HG02943 (cell line): ENCODE measurements around the gene PLEKHA6.

ENCODE experiments used
- ATAC-seq: cut with Tn5 transposase; IDR thresholded peaks from one replicate; pipeline ENCODE4 v1.9.1; 2021; ENCODE audit warnings: mild to moderate bottlenecking, low read depth, moderate library complexity; ENCODE audit not compliant: unreplicated experiment

The PLEKHA6 gene

GRCh38 chr1:204266504-204267034, 93.2 kb downstream of the PLEKHA6 start:
- ATAC-seq: no peak

GRCh38 chr1:204265665-204266064, 94.1 kb downstream of the PLEKHA6 start:
- ATAC-seq: no peak

DNA sequence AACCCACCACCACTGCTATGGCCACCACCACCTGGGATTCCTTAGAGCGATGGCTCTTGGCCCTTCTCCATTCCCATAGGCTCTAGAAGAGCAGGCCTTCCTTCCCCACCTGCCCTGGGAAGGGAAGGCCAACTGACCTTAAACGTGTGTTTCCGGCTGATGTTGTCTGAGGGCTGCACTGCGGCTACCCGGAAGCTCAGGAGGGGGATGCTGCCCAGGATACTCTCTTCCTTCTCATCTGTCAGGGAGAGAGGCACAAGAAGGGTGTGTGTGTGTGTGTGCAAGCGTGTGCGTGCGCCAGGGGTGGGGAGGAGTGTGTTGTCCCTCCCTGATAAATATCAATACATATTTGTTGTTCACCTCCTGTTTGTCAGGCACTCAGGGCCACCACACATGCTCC, 94.9 kb downstream of the PLEKHA6 start:
- no peak for ATAC-seq

GRCh38 chr1:204263254-204263910, 96.3 kb downstream of the PLEKHA6 start:
- ATAC-seq: no peak

DNA sequence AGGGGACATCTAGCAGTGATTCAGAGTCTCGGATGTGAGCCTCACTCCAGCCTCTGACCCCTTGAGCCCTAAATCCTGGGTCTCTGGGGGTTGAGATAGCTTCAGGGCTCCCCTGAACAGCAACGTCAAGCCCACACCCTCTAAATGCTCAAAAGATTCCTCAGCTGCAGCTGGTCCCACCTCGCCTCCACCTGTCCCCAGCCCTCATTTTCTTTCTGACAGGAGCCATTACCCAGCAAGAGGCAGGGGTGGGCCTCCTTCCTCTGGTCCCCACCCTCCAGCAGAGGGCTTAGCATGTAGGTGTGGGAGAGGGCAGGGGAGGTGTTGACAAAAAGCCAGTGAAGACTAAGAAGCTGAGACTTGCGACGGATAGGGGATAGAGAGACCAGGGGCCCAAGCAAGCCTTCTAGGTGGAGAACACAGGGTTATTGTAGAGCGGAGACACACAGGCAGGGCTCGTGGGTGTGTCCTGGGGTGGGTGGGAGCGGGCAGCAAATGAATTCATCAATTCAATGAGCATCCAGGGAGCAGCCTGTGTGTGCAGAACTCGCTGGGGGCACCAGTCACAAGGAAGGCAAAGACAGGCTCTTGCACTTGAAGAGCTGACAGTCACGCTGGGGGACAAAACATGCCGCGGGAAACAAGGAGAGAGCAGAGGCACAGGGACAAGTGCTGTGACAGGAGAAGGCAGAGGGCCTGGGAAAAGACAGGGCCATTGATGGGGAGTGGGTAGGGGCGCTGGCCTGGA, 97.0 kb downstream of the PLEKHA6 start:
- ATAC-seq: no peak

GRCh38 chr1:204261746-204262505, 97.8 kb downstream of the PLEKHA6 start:
- no peak for ATAC-seq

DNA sequence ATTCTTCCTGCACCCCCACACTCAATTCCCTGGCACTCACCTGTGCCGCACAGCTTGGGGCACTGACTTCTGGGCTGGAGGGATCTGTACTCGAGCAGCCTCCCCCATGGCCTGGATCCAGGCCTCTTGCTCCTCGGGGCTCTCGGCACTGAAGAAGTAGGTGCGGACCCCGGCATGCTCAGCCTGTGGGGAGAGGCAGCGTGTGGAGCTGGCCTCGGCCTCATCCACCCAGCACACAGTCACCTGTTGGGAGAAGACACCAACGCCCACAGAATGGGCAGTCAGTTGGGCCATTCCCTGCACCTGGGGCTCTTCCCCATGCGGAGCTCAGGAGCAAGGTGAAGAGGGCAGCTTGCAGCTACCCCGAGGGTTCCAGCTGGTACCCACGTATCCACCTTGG, 98.5 kb downstream of the PLEKHA6 start:
- ATAC-seq: no peak

GRCh38 chr1:204260601-204261197, 99.0 kb downstream of the PLEKHA6 start:
- ATAC-seq: no peak

GRCh38 chr1:204259782-204260181, 99.9 kb downstream of the PLEKHA6 start:
- no peak for ATAC-seq

- no peak for ATAC-seq
These were observed 100.5 kb downstream of the PLEKHA6 start for GRCh38 chr1:204259196-204259595.

DNA sequence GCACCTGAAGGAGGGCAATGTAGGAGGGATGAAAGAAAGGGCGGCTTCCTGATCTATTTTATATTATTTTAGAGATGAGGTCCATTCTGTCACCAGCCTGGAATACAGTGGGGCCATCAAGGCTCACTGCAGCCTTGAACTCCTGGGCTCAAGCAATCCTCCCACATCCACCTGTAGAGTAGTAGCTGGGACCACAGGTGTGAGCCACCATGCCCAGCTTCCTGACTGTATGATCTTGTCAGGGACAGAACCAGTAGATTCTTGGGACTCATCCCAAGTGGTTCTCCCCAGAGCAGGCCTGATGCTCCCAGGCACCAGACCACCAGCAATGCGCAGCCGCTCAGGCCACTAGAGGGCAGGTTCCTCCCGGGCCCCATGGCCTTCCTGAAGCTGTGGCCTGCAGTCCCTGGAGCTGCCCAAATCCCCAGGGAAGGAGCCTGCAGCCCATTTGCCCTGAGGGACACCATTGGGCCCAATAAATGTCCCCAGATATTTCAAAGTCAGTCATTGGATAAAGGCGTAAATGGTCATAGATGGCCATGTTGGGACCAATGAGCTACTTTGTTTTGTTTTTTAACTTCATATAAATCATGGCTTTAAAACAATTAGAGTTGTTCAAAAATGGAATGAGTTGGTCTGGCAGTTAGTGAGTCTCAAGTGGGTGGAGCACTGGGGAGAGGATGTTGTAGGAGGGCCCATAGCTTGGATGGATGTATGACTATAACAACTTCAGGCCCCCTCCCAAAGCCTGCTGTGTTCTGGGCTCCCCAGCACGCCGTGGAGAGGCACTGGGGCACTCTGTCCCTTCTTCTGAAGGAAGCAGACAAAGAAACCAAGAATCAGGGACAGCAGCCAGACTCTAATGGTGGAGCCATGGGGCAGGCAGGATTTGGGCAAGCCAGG, 101.3 kb downstream of the PLEKHA6 start:
- ATAC-seq: no peak

DNA sequence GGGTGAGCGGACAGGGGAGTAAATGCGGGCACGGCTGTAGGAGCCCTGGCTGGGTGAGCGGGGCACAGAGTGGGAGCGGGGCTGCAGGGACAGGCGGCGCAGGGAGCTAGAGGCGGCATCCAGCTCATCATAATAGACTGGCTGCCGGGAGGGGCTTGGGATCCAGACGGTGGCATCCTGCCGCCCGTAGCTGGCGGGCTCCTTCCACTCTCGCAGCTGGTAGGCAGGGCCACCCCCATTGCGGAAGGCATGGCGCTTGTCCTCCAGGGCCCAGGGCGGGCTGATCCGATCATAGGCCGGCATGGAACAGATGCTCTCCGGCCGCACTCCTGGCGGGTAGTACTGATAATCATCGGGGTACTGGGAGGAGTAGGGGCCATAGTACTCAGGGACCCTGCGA, 102.3 kb downstream of the PLEKHA6 start:
- ATAC-seq: no peak

DNA sequence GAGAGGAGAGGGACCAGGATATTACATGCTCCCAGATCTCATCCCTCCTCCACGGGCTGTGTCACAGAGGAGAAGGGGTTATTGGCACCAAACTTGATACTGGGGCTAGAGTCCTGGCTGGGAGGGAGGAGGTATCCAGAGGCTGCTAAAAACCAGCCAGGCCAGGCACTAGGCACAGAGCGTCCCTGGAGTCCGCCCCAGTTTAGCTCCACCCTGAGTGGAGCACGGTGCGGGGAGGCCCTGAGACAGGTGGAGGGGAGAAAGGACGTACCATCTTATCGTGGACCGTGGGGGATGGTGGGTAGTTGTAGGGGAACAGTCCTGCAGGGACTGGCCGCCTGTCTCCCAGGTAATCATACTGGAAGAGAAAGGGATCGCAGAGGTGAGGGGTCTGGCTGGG, 103.2 kb downstream of the PLEKHA6 start:
- ATAC-seq: no peak

- ATAC-seq: no peak
These were observed 103.8 kb downstream of the PLEKHA6 start for GRCh38 chr1:204255966-204256365.

- ATAC-seq: no peak
These were observed 104.5 kb downstream of the PLEKHA6 start for GRCh38 chr1:204255225-204255624.

GRCh38 chr1:204254031-204254661, 105.6 kb downstream of the PLEKHA6 start:
- ATAC-seq: no peak

- no peak for ATAC-seq
These were observed 107.6 kb downstream of the PLEKHA6 start for GRCh38 chr1:204251926-204252689.

- ATAC-seq: no peak
These were observed 108.4 kb downstream of the PLEKHA6 start for GRCh38 chr1:204251286-204251685.
